Measurements from ENCODE around the gene TMEM61.
"Not testable (repeated sequence)": the region's sequence is repeated elsewhere in the genome, so short reads cannot be mapped to it uniquely, and the experiment has no call there.

TMEM61 gene

GRCh38 chr1:54963829-54964228 lies 16.6 kb upstream of the TMEM61 start:
- not testable (repeated sequence) for H3K36me3 ChIP-seq (ENCODE audit: control insufficient read depth, insufficient read depth, low read length); H3K4me3 ChIP-seq (ENCODE audit: low read depth, low read length); H3K9ac ChIP-seq (ENCODE audit: low read depth, low read length); H3K27me3 ChIP-seq (ENCODE audit: control insufficient read depth, insufficient read depth, low read length); H3K9me3 ChIP-seq (ENCODE audit: control insufficient read depth, insufficient read depth, low read length)
- H3K4me1 ChIP-seq (ENCODE audit: control insufficient read depth, insufficient read depth, low read length) = peaks cover 13% of the 10 kb centered on the region

- no peak overlapping the region for H3K4me3 ChIP-seq (ENCODE audit: low read depth, low read length)
- no peaks in the 10 kb centered on the region for H3K9me3 ChIP-seq (ENCODE audit: control insufficient read depth, insufficient read depth, low read length)
- no peak overlapping the region for H3K9ac ChIP-seq (ENCODE audit: low read depth, low read length)
- no peaks in the 10 kb centered on the region for H3K36me3 ChIP-seq (ENCODE audit: control insufficient read depth, insufficient read depth, low read length)
- H3K4me1 ChIP-seq (ENCODE audit: control insufficient read depth, insufficient read depth, low read length) = peaks cover 13% of the 10 kb centered on the region
- H3K27me3 ChIP-seq (ENCODE audit: control insufficient read depth, insufficient read depth, low read length) = no peaks in the 10 kb centered on the region
Observed at GRCh38 chr1:54965624-54966340, 14.6 kb upstream of the TMEM61 start.

GRCh38 chr1:54967372-54967771 lies 13.1 kb upstream of the TMEM61 start:
- no peaks in the 10 kb centered on the region for H3K36me3 ChIP-seq (ENCODE audit: control insufficient read depth, insufficient read depth, low read length)
- no peak overlapping the region for H3K9ac ChIP-seq (ENCODE audit: low read depth, low read length)
- no peaks in the 10 kb centered on the region for H3K9me3 ChIP-seq (ENCODE audit: control insufficient read depth, insufficient read depth, low read length)
- no peaks in the 10 kb centered on the region for H3K27me3 ChIP-seq (ENCODE audit: control insufficient read depth, insufficient read depth, low read length)
- H3K4me3 ChIP-seq (ENCODE audit: low read depth, low read length) = no peak overlapping the region
- H3K4me1 ChIP-seq (ENCODE audit: control insufficient read depth, insufficient read depth, low read length) = peaks cover 8% of the 10 kb centered on the region

- Histone ChIP-seq H3K27me3 (ENCODE audit: control insufficient read depth, insufficient read depth, low read length) (no peaks in the 10 kb centered on the region), H3K4me1 (ENCODE audit: control insufficient read depth, insufficient read depth, low read length) (peaks cover under 1% of the 10 kb centered on the region), H3K36me3 (ENCODE audit: control insufficient read depth, insufficient read depth, low read length) (no peaks in the 10 kb centered on the region), H3K9me3 (ENCODE audit: control insufficient read depth, insufficient read depth, low read length) (no peaks in the 10 kb centered on the region), H3K4me3 (ENCODE audit: low read depth, low read length) (no peak overlapping the region), H3K9ac (ENCODE audit: low read depth, low read length) (no peak overlapping the region)
Observed at GRCh38 chr1:54968551-54968950, 11.9 kb upstream of the TMEM61 start.

- no peaks in the 10 kb centered on the region for H3K27me3 ChIP-seq (ENCODE audit: control insufficient read depth, insufficient read depth, low read length)
- no peak overlapping the region for H3K4me3 ChIP-seq (ENCODE audit: low read depth, low read length)
- no peaks in the 10 kb centered on the region for H3K36me3 ChIP-seq (ENCODE audit: control insufficient read depth, insufficient read depth, low read length)
- no peak overlapping the region for H3K9ac ChIP-seq (ENCODE audit: low read depth, low read length)
- H3K9me3 ChIP-seq (ENCODE audit: control insufficient read depth, insufficient read depth, low read length) = no peaks in the 10 kb centered on the region
- H3K4me1 ChIP-seq (ENCODE audit: control insufficient read depth, insufficient read depth, low read length) = no peaks in the 10 kb centered on the region
Observed at GRCh38 chr1:54969879-54970278, 10.5 kb upstream of the TMEM61 start.

- no peak overlapping the region for H3K4me3 ChIP-seq (ENCODE audit: low read depth, low read length)
- H3K27me3 ChIP-seq (ENCODE audit: control insufficient read depth, insufficient read depth, low read length) = no peaks in the 10 kb centered on the region
- no peaks in the 10 kb centered on the region for H3K4me1 ChIP-seq (ENCODE audit: control insufficient read depth, insufficient read depth, low read length)
- no peak overlapping the region for H3K9ac ChIP-seq (ENCODE audit: low read depth, low read length)
- H3K36me3 ChIP-seq (ENCODE audit: control insufficient read depth, insufficient read depth, low read length) = no peaks in the 10 kb centered on the region
- no peaks in the 10 kb centered on the region for H3K9me3 ChIP-seq (ENCODE audit: control insufficient read depth, insufficient read depth, low read length)
Observed at GRCh38 chr1:54970901-54971300, 9.5 kb upstream of the TMEM61 start.

- Histone ChIP-seq H3K27me3 (ENCODE audit: control insufficient read depth, insufficient read depth, low read length) (no peaks in the 10 kb centered on the region), H3K4me1 (ENCODE audit: control insufficient read depth, insufficient read depth, low read length) (no peaks in the 10 kb centered on the region), H3K36me3 (ENCODE audit: control insufficient read depth, insufficient read depth, low read length) (no peaks in the 10 kb centered on the region), H3K4me3 (ENCODE audit: low read depth, low read length) (no peak overlapping the region), H3K9me3 (ENCODE audit: control insufficient read depth, insufficient read depth, low read length) (no peaks in the 10 kb centered on the region), H3K9ac (ENCODE audit: low read depth, low read length) (no peak overlapping the region)
Observed at GRCh38 chr1:54971317-54971791, 9.1 kb upstream of the TMEM61 start.

GRCh38 chr1:54972436-54972835 lies 8.0 kb upstream of the TMEM61 start:
- Histone ChIP-seq H3K4me3 (ENCODE audit: low read depth, low read length) (no peak overlapping the region), H3K4me1 (ENCODE audit: control insufficient read depth, insufficient read depth, low read length) (no peaks in the 10 kb centered on the region), H3K27me3 (ENCODE audit: control insufficient read depth, insufficient read depth, low read length) (no peaks in the 10 kb centered on the region), H3K9ac (ENCODE audit: low read depth, low read length) (no peak overlapping the region), H3K36me3 (ENCODE audit: control insufficient read depth, insufficient read depth, low read length) (no peaks in the 10 kb centered on the region), H3K9me3 (ENCODE audit: control insufficient read depth, insufficient read depth, low read length) (no peaks in the 10 kb centered on the region)

- H3K36me3 ChIP-seq (ENCODE audit: control insufficient read depth, insufficient read depth, low read length) = no peaks in the 10 kb centered on the region
- H3K4me3 ChIP-seq (ENCODE audit: low read depth, low read length) = no peak overlapping the region
- peaks cover 3% of the 10 kb centered on the region for H3K27me3 ChIP-seq (ENCODE audit: control insufficient read depth, insufficient read depth, low read length)
- no peak overlapping the region for H3K9ac ChIP-seq (ENCODE audit: low read depth, low read length)
- no peaks in the 10 kb centered on the region for H3K4me1 ChIP-seq (ENCODE audit: control insufficient read depth, insufficient read depth, low read length)
- no peaks in the 10 kb centered on the region for H3K9me3 ChIP-seq (ENCODE audit: control insufficient read depth, insufficient read depth, low read length)
Observed at GRCh38 chr1:54973205-54973921, 7.1 kb upstream of the TMEM61 start.

- H3K4me3 ChIP-seq (ENCODE audit: low read depth, low read length) = no peak overlapping the region
- H3K36me3 ChIP-seq (ENCODE audit: control insufficient read depth, insufficient read depth, low read length) = no peaks in the 10 kb centered on the region
- no peaks in the 10 kb centered on the region for H3K4me1 ChIP-seq (ENCODE audit: control insufficient read depth, insufficient read depth, low read length)
- H3K9me3 ChIP-seq (ENCODE audit: control insufficient read depth, insufficient read depth, low read length) = no peaks in the 10 kb centered on the region
- H3K9ac ChIP-seq (ENCODE audit: low read depth, low read length) = no peak overlapping the region
- peaks cover 18% of the 10 kb centered on the region for H3K27me3 ChIP-seq (ENCODE audit: control insufficient read depth, insufficient read depth, low read length)
Observed at GRCh38 chr1:54975356-54976108, 4.9 kb upstream of the TMEM61 start.

GRCh38 chr1:54976747-54977146 lies 3.7 kb upstream of the TMEM61 start:
- Histone ChIP-seq H3K36me3 (ENCODE audit: control insufficient read depth, insufficient read depth, low read length) (no peaks in the 10 kb centered on the region), H3K27me3 (ENCODE audit: control insufficient read depth, insufficient read depth, low read length) (peaks cover 18% of the 10 kb centered on the region), H3K4me1 (ENCODE audit: control insufficient read depth, insufficient read depth, low read length) (no peaks in the 10 kb centered on the region), H3K9me3 (ENCODE audit: control insufficient read depth, insufficient read depth, low read length) (no peaks in the 10 kb centered on the region), H3K9ac (ENCODE audit: low read depth, low read length) (no peak overlapping the region), H3K4me3 (ENCODE audit: low read depth, low read length) (no peak overlapping the region)

Data from iPS-15b (cell line).